Inflammatory macrophage (primary cell): ENCODE measurements around the gene SRSF11.

Source experiments
- DNase-seq, 2 donors: peaks; one replicate each; pipeline ENCODE4 v3.0.0-alpha.2; 2020 to 2022

The SRSF11 gene

DNA sequence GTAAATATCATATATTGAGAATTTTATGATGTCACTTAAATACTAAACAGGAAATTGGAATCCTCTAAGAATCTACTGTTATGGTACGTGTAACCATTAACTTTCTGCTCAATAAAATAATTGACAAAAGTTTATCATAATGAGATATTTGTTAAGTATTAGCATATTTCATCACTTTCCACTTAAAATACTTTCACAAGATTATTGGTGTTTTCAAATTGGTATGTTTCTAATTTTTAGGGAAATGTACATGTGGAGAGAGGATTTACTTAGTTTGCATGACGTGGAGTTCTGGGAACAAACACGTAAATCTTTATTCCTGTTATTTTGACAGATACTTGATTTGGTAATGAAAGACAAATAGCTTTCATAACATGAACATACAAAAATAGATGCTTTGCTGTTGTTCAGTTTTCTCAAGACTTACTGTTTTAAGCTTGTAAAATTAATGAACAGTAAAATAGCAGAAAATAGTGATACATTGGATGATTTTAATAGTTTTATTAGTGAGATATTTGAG, 1.6 kb downstream of the SRSF11 start:
- DNase-seq, result peak in 1 of 2 donors; percentile 8

- no peak for DNase-seq
These were observed 3.8 kb downstream of the SRSF11 start for GRCh38 chr1:70224954-70225353.

GRCh38 chr1:70227439-70227838, 6.3 kb downstream of the SRSF11 start:
- DNase-seq, result no peak

DNA sequence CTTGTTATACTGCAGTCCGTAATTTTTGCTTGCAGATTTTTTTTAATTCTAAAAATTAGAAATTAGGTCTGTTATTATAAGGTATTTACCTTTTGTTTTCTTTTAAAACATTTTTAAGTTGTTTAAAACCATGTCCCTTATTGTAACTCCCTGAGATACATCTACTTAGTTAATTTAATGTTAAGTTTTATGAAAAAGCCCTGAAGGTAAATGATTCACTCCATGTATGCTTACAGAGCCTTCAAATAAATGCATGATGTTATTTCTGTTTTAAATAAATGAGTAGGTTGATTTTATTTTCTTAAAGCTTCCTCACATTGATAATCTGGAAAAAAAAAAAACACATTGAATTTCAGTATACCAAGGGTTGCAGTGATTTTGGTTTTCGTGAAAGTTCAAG, 7.5 kb downstream of the SRSF11 start:
- no peak for DNase-seq

DNA sequence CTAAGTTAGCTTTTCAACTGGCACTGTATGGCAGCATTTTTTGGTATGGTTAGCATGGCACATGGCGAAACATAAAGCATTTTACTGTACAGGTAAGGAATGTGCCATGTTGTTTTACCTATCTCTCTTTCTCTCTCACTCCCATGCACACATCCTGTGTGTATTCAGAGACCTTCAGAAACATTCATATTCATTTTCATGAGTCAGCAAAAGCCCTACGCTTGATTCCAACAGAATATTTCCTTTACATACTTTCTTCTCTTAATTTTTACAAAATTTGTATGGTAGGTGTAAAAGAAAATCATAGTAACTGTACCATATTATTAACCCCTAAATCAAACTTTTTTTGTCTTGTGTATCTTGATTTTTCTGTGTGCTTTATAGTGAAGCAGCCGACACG, 10.3 kb downstream of the SRSF11 start:
- no peak for DNase-seq

DNA sequence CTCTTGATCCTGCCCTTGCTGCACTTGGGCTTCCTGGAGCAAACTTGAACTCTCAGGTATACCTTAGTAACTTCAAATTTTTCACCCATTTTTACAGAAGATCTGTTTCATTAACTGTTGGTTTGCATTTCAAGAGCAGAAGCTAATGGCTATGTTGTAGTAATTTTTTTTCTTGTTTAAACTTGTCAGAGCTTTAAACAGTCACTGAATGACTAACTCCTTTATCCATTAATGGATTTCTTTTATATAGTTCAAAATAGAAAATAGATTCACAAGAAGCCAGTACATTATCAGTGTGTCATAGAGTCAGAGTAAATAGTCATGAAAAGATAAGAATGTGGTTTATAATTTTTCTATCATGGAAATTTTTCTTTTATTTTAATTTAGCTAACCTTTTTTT, 13.6 kb downstream of the SRSF11 start:
- DNase-seq, result no peak

- DNase-seq, result no peak
These were observed 18.8 kb downstream of the SRSF11 start for GRCh38 chr1:70239940-70240339.

DNA sequence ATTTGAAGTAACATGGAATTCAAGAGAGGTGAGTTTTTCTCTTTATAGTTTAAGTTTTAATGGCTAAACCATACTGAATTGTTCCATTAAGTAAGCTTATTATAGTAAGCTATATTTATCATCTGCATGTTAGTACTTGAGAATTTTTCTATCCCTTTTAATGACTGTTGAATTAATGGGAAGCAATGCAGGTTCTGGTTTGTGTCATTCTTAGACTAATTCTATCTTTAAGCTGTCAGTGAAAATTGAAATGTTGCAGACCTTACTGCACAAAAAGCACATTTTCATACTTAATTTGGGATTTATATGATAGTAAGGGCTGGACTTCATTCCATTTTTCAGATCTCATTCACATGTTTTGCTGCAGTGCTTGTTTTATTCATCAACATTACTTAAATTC, 25.9 kb downstream of the SRSF11 start:
- DNase-seq, result no peak

- DNase-seq, result no peak
These were observed 26.6 kb downstream of the SRSF11 start for GRCh38 chr1:70247768-70248167.

GRCh38 chr1:70248729-70249128, 27.5 kb downstream of the SRSF11 start:
- DNase-seq, result no peak

DNA sequence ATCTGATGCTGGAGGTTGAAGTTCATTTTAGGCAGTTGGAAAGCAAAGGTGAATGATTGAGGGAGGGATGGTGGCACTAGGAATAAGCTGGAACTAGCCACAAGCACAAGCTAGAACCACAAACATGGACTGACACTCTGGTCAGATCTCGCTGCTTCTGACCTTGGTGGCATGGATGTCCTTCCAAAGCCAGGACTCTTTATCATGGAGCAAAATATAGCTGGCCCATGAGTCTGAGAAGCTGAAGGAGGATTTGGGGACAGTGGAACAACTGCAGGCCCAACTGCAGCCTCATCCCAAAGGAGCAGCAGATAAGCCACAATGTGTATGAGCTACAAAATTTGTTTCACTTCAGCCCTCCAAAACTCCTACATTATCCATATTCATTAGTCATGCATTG, 35.5 kb downstream of the SRSF11 start:
- DNase-seq, result no peak

- no peak for DNase-seq
These were observed 43.7 kb downstream of the SRSF11 start for GRCh38 chr1:70264839-70265238.

- no peak for DNase-seq
These were observed 44.8 kb downstream of the SRSF11 start for GRCh38 chr1:70265946-70266345.

- DNase-seq, result no peak
These were observed 56.7 kb downstream of the SRSF11 start for GRCh38 chr1:70277875-70278274.

DNA sequence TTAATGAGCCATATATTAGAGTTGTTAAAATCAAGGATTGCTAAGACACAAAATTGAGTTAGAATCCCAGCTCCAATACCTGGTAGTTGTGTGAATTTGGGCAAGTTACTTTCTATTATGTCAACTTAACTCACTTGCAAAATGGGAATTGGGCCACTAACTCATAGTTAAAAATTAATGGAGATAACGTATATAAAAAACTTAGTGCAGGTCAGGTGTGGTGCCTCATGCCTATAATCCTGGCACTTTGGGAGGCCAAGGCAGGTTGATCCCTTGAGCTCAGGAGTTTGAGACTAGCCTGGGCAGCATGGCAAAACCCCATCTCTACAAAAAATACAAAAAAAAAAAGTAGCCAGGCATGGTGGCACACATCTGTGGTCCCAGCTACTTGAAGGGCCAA, 57.5 kb downstream of the SRSF11 start:
- DNase-seq, result no peak

GRCh38 chr1:70284366-70284765, 63.2 kb downstream of the SRSF11 start:
- no peak for DNase-seq

- no peak for DNase-seq
These were observed 65.3 kb downstream of the SRSF11 start for GRCh38 chr1:70286453-70286852.

DNA sequence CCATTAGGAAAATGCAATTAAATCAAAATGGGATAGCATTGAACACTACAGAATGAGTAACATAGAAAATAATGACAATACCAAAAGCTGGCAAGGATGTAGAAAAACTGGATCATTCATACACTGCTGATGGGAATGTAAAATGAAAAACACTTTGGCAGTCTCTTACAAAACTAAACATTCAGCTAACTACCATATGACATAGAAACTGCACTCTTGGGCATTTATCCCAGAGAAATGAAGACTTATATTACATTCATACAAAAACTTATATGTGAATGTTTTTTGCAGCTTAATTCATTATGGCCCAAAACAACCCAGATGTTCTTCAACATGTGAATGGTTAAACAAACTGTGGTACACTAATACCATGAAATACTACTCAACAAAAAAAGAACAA, 67.0 kb downstream of the SRSF11 start:
- DNase-seq, result no peak

DNA sequence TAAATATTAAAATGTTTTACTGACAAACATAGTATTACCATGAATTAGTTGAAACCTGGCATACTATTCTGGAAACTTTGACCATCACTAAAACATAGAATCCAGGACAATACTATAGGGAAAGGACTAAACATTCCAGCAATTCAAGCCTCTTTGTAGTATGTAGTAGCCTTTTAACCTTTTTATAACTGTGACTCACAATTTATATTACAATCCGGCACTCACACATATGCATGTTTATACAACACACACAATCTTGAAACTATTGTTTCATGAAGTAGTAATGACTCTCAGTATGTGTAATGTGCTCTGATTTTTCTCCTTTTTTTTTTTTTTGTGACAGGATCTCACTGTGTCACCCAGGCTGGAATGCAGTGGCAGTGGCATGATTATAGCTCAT, 69.0 kb downstream of the SRSF11 start:
- DNase-seq, result no peak

GRCh38 chr1:70293186-70293843, 72.1 kb downstream of the SRSF11 start:
- DNase-seq, result no peak

DNA sequence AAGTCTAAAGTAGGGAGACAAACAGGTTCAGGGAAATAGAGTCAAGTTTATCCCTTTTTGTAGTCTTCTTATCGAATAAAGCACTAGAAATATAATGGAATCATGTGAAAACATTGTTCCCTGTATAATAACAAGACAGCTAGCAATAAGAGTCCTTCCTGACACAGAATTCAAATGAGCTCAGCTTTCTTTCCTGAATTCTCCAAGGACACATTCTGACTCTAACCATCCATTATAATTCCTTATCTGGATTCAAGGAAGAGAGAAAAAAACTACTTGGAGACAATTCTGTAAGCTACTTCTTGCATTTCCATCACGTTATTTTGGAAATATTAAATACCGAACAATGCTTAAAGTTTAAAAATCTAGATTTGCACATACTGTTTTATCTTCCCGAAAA, 74.6 kb downstream of the SRSF11 start:
- DNase-seq, result no peak

GRCh38 chr1:70299472-70299871, 78.3 kb downstream of the SRSF11 start:
- DNase-seq, result no peak
